H1 (cell line): ENCODE data around the gene RNF212. TPM values are rescaled to one million over a fixed set of nuclear protein-coding genes. Genes with fewer than 3 reads are reported as not detected.

Experiments
- CTCF ChIA-PET: fragments of 300-600 bp; sonication (Branson Sonifier 250); formaldehyde crosslinking; loops from one replicate; lab custom pipeline; 2021; ENCODE audit not compliant: partially characterized antibody; lab: Charles Lee
- POLR2A ChIA-PET: fragments of 300-600 bp; sonication (Branson Sonifier 250); formaldehyde crosslinking; loops from one replicate; lab custom pipeline; 2021; ENCODE audit warnings: inconsistent platforms; ENCODE audit not compliant: partially characterized antibody; lab: Charles Lee
- DNase-seq, 2 experiments: peaks; one replicate each; pipeline versions ENCODE4 v3.0.0 to v3.0.0-alpha.2; 2010 to 2022; ENCODE audit warnings: low spot score in 2 of 2, low read depth in 1 of 2, mixed read lengths in 1 of 2
- FAIRE-seq: peaks from 2 replicates; lab custom pipeline; 2011; peaks lifted over from hg19 to GRCh38; lab: Jason Lieb, UNC
- H2AFZ ChIP-seq: 2 replicates; pipeline ENCODE4 v1.8.1; 2012; ENCODE audit warnings: low read length, inconsistent platforms
- H2AK5ac ChIP-seq: 2 replicates; pipeline ENCODE4 v1.6.1; 2013; ENCODE audit warnings: low read depth, low read length
- H2BK120ac ChIP-seq: replicated peaks from 2 replicates; pipeline ENCODE3; 2013; ENCODE audit warnings: low read depth, low read length, inconsistent platforms
- H2BK12ac ChIP-seq: 2 replicates; pipeline ENCODE4 v1.6.1; 2013; ENCODE audit warnings: low read depth, low read length
- H2BK15ac ChIP-seq: 2 replicates; pipeline ENCODE4 v1.6.1; 2013; ENCODE audit warnings: low read length
- H2BK20ac ChIP-seq: 2 replicates; pipeline ENCODE4 v1.6.1; 2013; ENCODE audit warnings: low read length
- H2BK5ac ChIP-seq: 2 replicates; pipeline ENCODE4 v1.6.1; 2013; ENCODE audit warnings: low read depth, low read length
- H3K14ac ChIP-seq: 2 replicates; pipeline ENCODE4 v1.6.1; 2013; ENCODE audit warnings: inconsistent platforms; ENCODE audit not compliant: insufficient read length
- H3K18ac ChIP-seq: 2 replicates; pipeline ENCODE4 v1.6.1; 2013; ENCODE audit warnings: low read length; ENCODE audit errors: extremely low read depth
- H3K23ac ChIP-seq: 2 replicates; pipeline ENCODE4 v1.6.1; 2013; ENCODE audit warnings: inconsistent platforms; ENCODE audit not compliant: insufficient read length
- H3K23me2 ChIP-seq: 2 replicates; pipeline ENCODE4 v1.6.1; 2013; ENCODE audit warnings: low read depth, low read length
- H3K27ac ChIP-seq: 2 replicates; pipeline ENCODE4 v1.6.1; 2011; ENCODE audit warnings: low read depth, low read length, inconsistent platforms
- H3K27me3 ChIP-seq, 4 experiments: replicated peaks in 1 of 4; 1 replicate in 1 of 4; 2 replicates in 3 of 4; pipeline versions ENCODE4 v1.6.1 to v1.8.1; 2011 to 2013; ENCODE audit warnings: low read length in 3 of 4, mild to moderate bottlenecking in 3 of 4, inconsistent platforms in 2 of 4, mixed read lengths in 2 of 4, moderate library complexity in 1 of 4; ENCODE audit not compliant: control insufficient read depth in 3 of 4, insufficient read depth in 3 of 4; ENCODE audit errors: extremely low read depth in 1 of 4
- H3K36me3 ChIP-seq, 4 experiments: 2 replicates each; pipeline versions ENCODE4 v1.6.1 to v1.8.1; 2011 to 2013; ENCODE audit warnings: mild to moderate bottlenecking in 4 of 4, low read length in 3 of 4, moderate library complexity in 2 of 4, control low read depth in 1 of 4, inconsistent platforms in 1 of 4; ENCODE audit not compliant: insufficient read depth in 4 of 4, control insufficient read depth in 2 of 4
- H3K4ac ChIP-seq: replicated peaks from 2 replicates; pipeline ENCODE3; 2013; ENCODE audit warnings: low read length, low read depth, mixed read lengths, inconsistent platforms; ENCODE audit not compliant: insufficient read length
- H3K4me1 ChIP-seq, 4 experiments: replicated peaks in 1 of 4; 1 replicate in 1 of 4; 2 replicates in 3 of 4; pipeline versions ENCODE4 v1.6.1 to v1.8.1; 2011 to 2013; ENCODE audit warnings: low read length in 3 of 4, inconsistent platforms in 2 of 4, mixed read lengths in 1 of 4; ENCODE audit not compliant: insufficient read depth in 4 of 4, control insufficient read depth in 3 of 4
- H3K4me2 ChIP-seq, 2 experiments: 2 replicates each; pipeline versions ENCODE4 v1.6.1 to v1.8.1; 2011 to 2013; ENCODE audit warnings: low read depth in 2 of 2, low read length in 2 of 2, control low read depth in 1 of 2, inconsistent platforms in 1 of 2, mild to moderate bottlenecking in 1 of 2; ENCODE audit not compliant: insufficient read depth in 1 of 2
- H3K4me3 ChIP-seq, 4 experiments: fragments of 200-600, 300-600 bp in 1 of 4; sonication (generic), shearing (Covaris generic), sonication (Bioruptor Twin) in 1 of 4; 2 replicates each; pipeline versions ENCODE4 v1.5.1 to v1.8.1; 2011 to 2016; ENCODE audit warnings: low read length in 4 of 4, low read depth in 3 of 4, control low read depth in 2 of 4, inconsistent platforms in 2 of 4, mild to moderate bottlenecking in 2 of 4, mixed read lengths in 1 of 4, moderate library complexity in 1 of 4; ENCODE audit not compliant: insufficient read depth in 2 of 4; ENCODE audit errors: extremely low read depth in 1 of 4
- H3K56ac ChIP-seq: replicated peaks from 2 replicates; pipeline ENCODE3; 2013; ENCODE audit warnings: low read depth, mild to moderate bottlenecking, mixed read lengths, low read length, inconsistent platforms; ENCODE audit not compliant: insufficient read length
- H3K79me1 ChIP-seq: 2 replicates; pipeline ENCODE4 v1.6.1; 2013; ENCODE audit warnings: low read depth, low read length, control low read depth
- H3K79me2 ChIP-seq, 2 experiments: 2 replicates each; pipeline versions ENCODE4 v1.6.1 to v1.8.1; 2012 to 2013; ENCODE audit warnings: low read length in 2 of 2, mild to moderate bottlenecking in 2 of 2, inconsistent platforms in 1 of 2; ENCODE audit not compliant: insufficient read depth in 2 of 2, control insufficient read depth in 1 of 2
- H3K9ac ChIP-seq, 4 experiments: replicated peaks in 1 of 4; 1 replicate in 1 of 4; 2 replicates in 3 of 4; pipeline versions ENCODE4 v1.6.1 to v1.8.1; 2011 to 2013; ENCODE audit warnings: low read depth in 3 of 4, low read length in 3 of 4, control low read depth in 2 of 4, mild to moderate bottlenecking in 2 of 4, moderate library complexity in 2 of 4, inconsistent platforms in 1 of 4; ENCODE audit errors: extremely low read depth in 1 of 4
- H3K9me3 ChIP-seq, 2 experiments: 2 replicates each; pipeline versions ENCODE4 v1.6.1 to v1.8.1; 2012 to 2013; ENCODE audit warnings: mild to moderate bottlenecking in 2 of 2, moderate library complexity in 2 of 2, control low read depth in 1 of 2, inconsistent platforms in 1 of 2, low read depth in 1 of 2, low read length in 1 of 2, mixed read lengths in 1 of 2; ENCODE audit not compliant: insufficient read depth in 2 of 2
- H4K20me1 ChIP-seq, 2 experiments: replicated peaks in 1 of 2; 2 replicates each; pipeline versions ENCODE3 to v1.8.1; 2011 to 2013; ENCODE audit warnings: inconsistent platforms in 2 of 2, low read length in 2 of 2, mild to moderate bottlenecking in 1 of 2; ENCODE audit not compliant: insufficient read depth in 2 of 2, control insufficient read depth in 1 of 2
- H4K5ac ChIP-seq: 2 replicates; pipeline ENCODE4 v1.6.1; 2013; ENCODE audit warnings: low read length, low read depth, mixed read lengths, inconsistent platforms; ENCODE audit not compliant: insufficient read length
- H4K8ac ChIP-seq: 2 replicates; pipeline ENCODE4 v1.8.0; 2013; ENCODE audit warnings: mild to moderate bottlenecking, moderate library complexity, low read length, inconsistent platforms; ENCODE audit not compliant: insufficient read depth; ENCODE audit errors: extremely low read depth
- H4K91ac ChIP-seq: replicated peaks from 2 replicates; pipeline ENCODE3; 2013; ENCODE audit warnings: low read length, mixed read lengths, inconsistent platforms; ENCODE audit not compliant: insufficient read length
- KDM1A ChIP-seq: fragments of 200-600, 300-600 bp; sonication (generic); IDR thresholded peaks from 2 replicates; pipeline ENCODE4 v1.7.1; 2016; ENCODE audit warnings: mild to moderate bottlenecking, low read length, borderline replicate concordance
- WGBS, 2 experiments: shearing (Covaris generic) in 1 of 2; methylation state at CpG; one replicate each; pipeline versions ENCODE4 v1.1.6 to v1.1.7; 2013 to 2015; ENCODE audit warnings: low lambda C conversion rate in 2 of 2, mixed read lengths in 2 of 2, inconsistent platforms in 1 of 2, low coverage in 1 of 2, missing lambda C conversion rate in 1 of 2; ENCODE audit not compliant: insufficient replicate concordance in 2 of 2, insufficient coverage in 1 of 2, insufficient read length in 1 of 2; ENCODE audit errors: extremely low coverage in 1 of 2, missing lambda C conversion rate in 1 of 2; 5-methylcytosine and 5-hydroxymethylcytosine counted together
- polyA plus RNA-seq, 7 experiments: library from polyadenylated mRNA; depleted of rRNA in 3 of 7; stranded (reverse) in 5 of 7; unstranded in 2 of 7; fragments of >200 nt in 5 of 7; fragments of 200-250 nt in 2 of 7; gene quantifications; 1 replicate in 5 of 7; 2 replicates in 1 of 7; 4 replicates in 1 of 7; pipeline versions ENCODE4 v1.2.1 to v1.2.3, GENCODE V29; 2011 to 2013; ENCODE audit warnings: missing spikeins in 2 of 7, mixed read lengths in 2 of 7
- total RNA-seq: library from RNA; stranded (reverse); fragmentation: NEBNext Ultra II Directional; extraction: Animal tissue kit (Norgen Biotek cat#: 25700); gene quantifications from 2 replicates; pipeline ENCODE4 v1.2.1, GENCODE V29; 2021

RNF212 gene
- total and polyA plus RNA-seq, 2 of the 8 experiments (the other 6 are each of a cell fraction or from before 2014, with no cell fraction given), result 3.4 to 5.4 TPM

DNA sequence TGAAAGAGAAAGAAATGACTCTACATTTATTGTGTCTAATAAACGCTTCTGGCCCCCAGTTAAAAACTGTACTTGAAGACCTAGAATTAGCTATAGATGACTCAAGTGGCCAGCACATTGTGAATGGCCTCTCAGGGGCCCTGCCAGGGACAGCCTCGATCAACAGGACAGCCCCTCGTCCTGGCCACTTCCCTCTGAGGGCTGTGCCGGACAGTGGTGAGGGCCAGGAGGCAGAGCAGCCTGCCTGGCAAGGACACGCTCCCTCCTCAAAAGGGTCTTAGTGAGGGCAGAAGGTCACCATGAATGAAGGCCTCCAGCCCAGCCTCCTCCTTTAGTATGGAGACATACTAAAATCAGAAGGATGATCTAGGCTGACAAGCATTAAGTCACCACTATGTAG is 16.5 kb downstream of the RNF212 start:
- Histone ChIP-seq H3K36me3 (no peaks in the 10 kb centered on the region), H3K9ac (no peak overlapping the region), H3K27me3 (no peaks in the 10 kb centered on the region), H3K14ac (no peak overlapping the region), H2BK20ac (no peak overlapping the region), H3K4ac (no peak overlapping the region), H2AFZ (no peak overlapping the region), H3K56ac (no peak overlapping the region), H4K5ac (no peak overlapping the region), H3K9me3 (no peaks in the 10 kb centered on the region), H2BK120ac (no peak overlapping the region), H3K4me2 (no peak overlapping the region), H3K4me3 (no peak overlapping the region), H2BK12ac (no peak overlapping the region), H3K27ac (no peak overlapping the region), H2AK5ac (no peak overlapping the region), H3K79me1 (no peaks in the 10 kb centered on the region), H3K18ac (no peak overlapping the region), H4K20me1 (no peaks in the 10 kb centered on the region), H2BK5ac (no peak overlapping the region), H3K4me1 (no peaks in the 10 kb centered on the region; a peak in 1 of 7 replicates), H4K91ac (no peak overlapping the region), H2BK15ac (no peak overlapping the region), H3K23ac (no peak overlapping the region), H3K79me2 (no peaks in the 10 kb centered on the region), H4K8ac (no peak overlapping the region), H3K23me2 (no peaks in the 10 kb centered on the region)
- ChIA-PET CTCF (interaction anchor here (1.0 kb wide), 1 partner anchor 20 kb away, joined by 3 read pairs; no protein-coding TSS in a partner anchor), POLR2A (no interaction called here)
- no peak for DNase-seq
- 93% methylated on average over 5 of the region's 5 CpGs; no CpG with 5 or more reads in 1 of the 2 experiments for WGBS, 2 experiments
- FAIRE-seq, result no peak
- no peak for TF ChIP-seq KDM1A
